Heart left ventricle (tissue), 13 donors: ENCODE results near the gene TANGO6.

Experiments used
- POLR2A ChIP-seq, 2 donors: fragments of 450-650 bp; IDR thresholded peaks; one replicate each; pipeline ENCODE4 v1.6.1; 2017; ENCODE audit warnings: antibody characterized with exemption in 2 of 2, mild to moderate bottlenecking in 2 of 2, moderate library complexity in 2 of 2
- TF ChIP-seq, protein P1 (sequence below), 12 donors: fragments of 200-600 bp; sonication (generic) in 4 of 12; IDR thresholded peaks; one replicate each; pipeline versions ENCODE4 v1.5.0 to v1.8.0; 2018 to 2022; ENCODE audit warnings: antibody characterized with exemption in 12 of 12, mild to moderate bottlenecking in 5 of 12
- donor health status: ischemic (EF 13 %, LVEDD 7.1; RV severe dilation, severe dysfunction).
- donor health status: DM: no; HTN: yes; CAD: no.
- donor health status: DM: no; HTN: no; CAD: no.
- donor health status: ischemic (EF 25% LVEDD 6.9; RV normal size, moderate dysfunction).
- donor health status: ischemic (EF 25% LVEDD 5.7; RV mildly dilated, moderate dysfunction).
- donor health status: ischemic (EF 35%, LVEDD 5.7; RV mildly dilated, moderate dysfunction).
- donor health status: nonischemic (EF 11% LVEDD 7.7; RV severe dilation, severe dysfunction).
- donor health status: DM: yes; HTN: yes; CAD: no.
- donor health status: PGD.
- donor health status: ischemic (EF 29% LVEDD 5.4; RV normal size, mild dysfunction).
- donor health status: nonischemic (EF 23%, LVEDD 6.1; RV moderate dilation, normal function).

GRCh38 chr16:69110406-69110805 is 267.1 kb downstream of the TANGO6 start:
- TF ChIP-seq, protein P1, sequence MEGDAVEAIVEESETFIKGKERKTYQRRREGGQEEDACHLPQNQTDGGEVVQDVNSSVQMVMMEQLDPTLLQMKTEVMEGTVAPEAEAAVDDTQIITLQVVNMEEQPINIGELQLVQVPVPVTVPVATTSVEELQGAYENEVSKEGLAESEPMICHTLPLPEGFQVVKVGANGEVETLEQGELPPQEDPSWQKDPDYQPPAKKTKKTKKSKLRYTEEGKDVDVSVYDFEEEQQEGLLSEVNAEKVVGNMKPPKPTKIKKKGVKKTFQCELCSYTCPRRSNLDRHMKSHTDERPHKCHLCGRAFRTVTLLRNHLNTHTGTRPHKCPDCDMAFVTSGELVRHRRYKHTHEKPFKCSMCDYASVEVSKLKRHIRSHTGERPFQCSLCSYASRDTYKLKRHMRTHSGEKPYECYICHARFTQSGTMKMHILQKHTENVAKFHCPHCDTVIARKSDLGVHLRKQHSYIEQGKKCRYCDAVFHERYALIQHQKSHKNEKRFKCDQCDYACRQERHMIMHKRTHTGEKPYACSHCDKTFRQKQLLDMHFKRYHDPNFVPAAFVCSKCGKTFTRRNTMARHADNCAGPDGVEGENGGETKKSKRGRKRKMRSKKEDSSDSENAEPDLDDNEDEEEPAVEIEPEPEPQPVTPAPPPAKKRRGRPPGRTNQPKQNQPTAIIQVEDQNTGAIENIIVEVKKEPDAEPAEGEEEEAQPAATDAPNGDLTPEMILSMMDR (IDR thresholded peaks at IDR 0.05), result no peak
- TF ChIP-seq POLR2A (IDR thresholded peaks at IDR 0.05), result no peak
